Fibroblast of lung (primary cell): ENCODE results near the gene ABR.

ENCODE experiments used
- EZH2 ChIP-seq: IDR thresholded peaks from 2 replicates; pipeline ENCODE4 v1.5.1; 2012; ENCODE audit warnings: low read length, control low read depth, mild to moderate bottlenecking; ENCODE audit errors: missing control alignments
- TF ChIP-seq, protein P1 (sequence below), 2 donors: IDR thresholded peaks in 1 of 2; conservative IDR thresholded peaks in 1 of 2; 1 replicate in 1 of 2; 2 replicates in 1 of 2; pipeline ENCODE4 v1.5.1; 2011 to 2012; ENCODE audit warnings: low read length in 2 of 2, control low read depth in 1 of 2, inconsistent platforms in 1 of 2, low read depth in 1 of 2, mild to moderate bottlenecking in 1 of 2

DNA sequence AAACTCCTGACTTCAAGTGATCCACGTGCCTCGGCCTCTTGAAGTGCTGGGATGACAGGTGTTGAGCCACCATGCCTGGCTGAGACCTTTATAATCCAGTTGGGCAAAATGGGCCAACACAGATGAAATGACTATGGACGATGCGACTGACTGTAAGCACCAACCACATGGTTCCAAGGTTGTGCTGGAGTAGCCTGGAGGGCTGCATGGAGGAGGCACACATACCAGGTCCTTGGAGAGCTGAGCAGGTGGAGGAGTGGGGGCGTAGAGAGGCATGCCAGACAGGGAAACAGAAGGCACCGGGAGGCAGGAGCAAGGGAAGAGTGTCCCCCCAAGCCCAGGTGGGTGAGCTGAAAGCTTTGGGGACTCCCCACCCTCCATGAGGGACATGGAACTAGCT lies 85.2 kb downstream of the ABR start:
- TF ChIP-seq, protein P1, sequence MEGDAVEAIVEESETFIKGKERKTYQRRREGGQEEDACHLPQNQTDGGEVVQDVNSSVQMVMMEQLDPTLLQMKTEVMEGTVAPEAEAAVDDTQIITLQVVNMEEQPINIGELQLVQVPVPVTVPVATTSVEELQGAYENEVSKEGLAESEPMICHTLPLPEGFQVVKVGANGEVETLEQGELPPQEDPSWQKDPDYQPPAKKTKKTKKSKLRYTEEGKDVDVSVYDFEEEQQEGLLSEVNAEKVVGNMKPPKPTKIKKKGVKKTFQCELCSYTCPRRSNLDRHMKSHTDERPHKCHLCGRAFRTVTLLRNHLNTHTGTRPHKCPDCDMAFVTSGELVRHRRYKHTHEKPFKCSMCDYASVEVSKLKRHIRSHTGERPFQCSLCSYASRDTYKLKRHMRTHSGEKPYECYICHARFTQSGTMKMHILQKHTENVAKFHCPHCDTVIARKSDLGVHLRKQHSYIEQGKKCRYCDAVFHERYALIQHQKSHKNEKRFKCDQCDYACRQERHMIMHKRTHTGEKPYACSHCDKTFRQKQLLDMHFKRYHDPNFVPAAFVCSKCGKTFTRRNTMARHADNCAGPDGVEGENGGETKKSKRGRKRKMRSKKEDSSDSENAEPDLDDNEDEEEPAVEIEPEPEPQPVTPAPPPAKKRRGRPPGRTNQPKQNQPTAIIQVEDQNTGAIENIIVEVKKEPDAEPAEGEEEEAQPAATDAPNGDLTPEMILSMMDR (conservative IDR thresholded peaks at IDR 0.05 in 1 of 2, IDR thresholded peaks at IDR 0.05 in 1 of 2; ENCODE audit: low read depth in 1 of 2, low read length in 2 of 2) = no peak
- no peak for TF ChIP-seq EZH2
